Lung (tissue), 12 donors: ENCODE results near the gene GNAO1. TPM values are rescaled to one million over a fixed set of nuclear protein-coding genes. Genes with fewer than 3 reads are reported as not detected.

Source experiments
- ATAC-seq: fragments of 200-7000 bp; cut with Tn5 transposase; one replicate; pipeline ENCODE4 v1.9.1; 2020; ENCODE audit warnings: moderate number of reproducible peaks; ENCODE audit not compliant: insufficient read depth, low FRiP score
- DNase-seq, 3 donors: peaks; one replicate each; pipeline ENCODE4 v3.0.0-alpha.2; 2013 to 2017
- H3K27ac ChIP-seq, 2 donors: one replicate each; pipeline ENCODE4 v1.5.1; 2013; ENCODE audit warnings: mild to moderate bottlenecking in 2 of 2, moderate library complexity in 2 of 2, control low read depth in 1 of 2, inconsistent platforms in 1 of 2, low read depth in 1 of 2, low read length in 1 of 2
- H3K27me3 ChIP-seq, 3 donors: one replicate each; pipeline ENCODE4 v1.5.1; 2013; ENCODE audit warnings: low read length in 2 of 3; ENCODE audit not compliant: control insufficient read depth in 3 of 3, insufficient read depth in 3 of 3
- H3K36me3 ChIP-seq, 4 donors: one replicate each; pipeline ENCODE4 v1.5.1; 2013; ENCODE audit warnings: low read length in 4 of 4, mild to moderate bottlenecking in 1 of 4, moderate library complexity in 1 of 4; ENCODE audit not compliant: control insufficient read depth in 4 of 4, insufficient read depth in 4 of 4
- H3K4me1 ChIP-seq, 5 donors: one replicate each; pipeline ENCODE4 v1.5.1; 2013; ENCODE audit warnings: low read length in 5 of 5, mild to moderate bottlenecking in 2 of 5, moderate library complexity in 1 of 5; ENCODE audit not compliant: control insufficient read depth in 5 of 5, insufficient read depth in 5 of 5
- H3K4me3 ChIP-seq: one replicate; pipeline ENCODE4 v1.5.1; 2013; ENCODE audit warnings: mild to moderate bottlenecking, control low read depth, moderate library complexity
- H3K9ac ChIP-seq, 2 donors: one replicate each; pipeline ENCODE4 v1.5.1; 2013; ENCODE audit warnings: low read length in 2 of 2, control low read depth in 1 of 2; ENCODE audit not compliant: insufficient read depth in 1 of 2
- H3K9me3 ChIP-seq, 4 donors: one replicate each; pipeline ENCODE4 v1.5.1; 2013; ENCODE audit warnings: low read length in 3 of 4, mild to moderate bottlenecking in 1 of 4, moderate library complexity in 1 of 4; ENCODE audit not compliant: control insufficient read depth in 4 of 4, insufficient read depth in 3 of 4
- CTCF ChIP-seq: IDR thresholded peaks from 2 replicates; pipeline ENCODE4 v1.5.1; 2012; ENCODE audit warnings: mild to moderate bottlenecking; ENCODE audit errors: control extremely low read depth, extremely low read depth
- WGBS, 2 donors: extraction: QIAGEN DNeasy Blood & Tissue Kit; methylation state at CpG; one replicate each; pipeline ENCODE4 v1.1.7; 2013; 5-methylcytosine and 5-hydroxymethylcytosine counted together
- polyA plus RNA-seq, 2 donors: library from polyadenylated mRNA; stranded (reverse); fragments of 200-250 nt; gene quantifications; one replicate each; pipeline ENCODE4 v1.2.1, GENCODE V29; 2013
- total RNA-seq, 2 donors: library from RNA; depleted of rRNA in 1 of 2; stranded (reverse); fragments of >200 nt in 1 of 2; gene quantifications; one replicate each; pipeline ENCODE4 v1.2.1, GENCODE V29; 2014 to 2021
- donor health status: control.
- donor health status: control.
- donor health status: Bipolar disorder and iron deficiency.
- donor health status: healthy.
- donor health status: DM: yes; HTN: yes; CAD: no.

The GNAO1 gene
- total and polyA plus RNA-seq, 4 donors, result 0.33 to 5.2 (median 0.76) TPM

GRCh38 chr16:56350491-56351405 lies 159.5 kb downstream of the GNAO1 start:
- Histone ChIP-seq H3K27me3 (peaks cover 0 to 3% (median 0%) of the 10 kb centered on the region in 3 donors), H3K4me3 (no peak overlapping the region), H3K4me1 (peaks cover 0 to 1% (median 0%) of the 10 kb centered on the region in 5 donors), H3K9me3 (no peaks in the 10 kb centered on the region), H3K36me3 (no peaks in the 10 kb centered on the region), H3K9ac (no peak overlapping the region), H3K27ac (no peak overlapping the region)
- TF ChIP-seq CTCF, result no peak
- WGBS, 2 donors, result 89 to 93% methylated on average over 22 of the region's 22 CpGs
- DNase-seq (no peak), ATAC-seq (no peak)

GRCh38 chr16:56351481-56351880 lies 160.2 kb downstream of the GNAO1 start:
- Histone ChIP-seq H3K4me3 (no peak overlapping the region), H3K27ac (no peak overlapping the region), H3K9ac (no peak overlapping the region), H3K27me3 (peaks cover 0 to 3% (median 0%) of the 10 kb centered on the region in 3 donors), H3K4me1 (peaks cover 0 to 8% (median 0%) of the 10 kb centered on the region in 5 donors), H3K9me3 (no peaks in the 10 kb centered on the region), H3K36me3 (no peaks in the 10 kb centered on the region)
- ATAC-seq (no peak), DNase-seq (no peak)
- 92 to 93% methylated on average over 6 of the region's 6 CpGs for WGBS, 2 donors
- no peak for TF ChIP-seq CTCF

GRCh38 chr16:56352351-56353053 lies 161.2 kb downstream of the GNAO1 start:
- 82 to 92% methylated on average over 7 of the region's 7 CpGs for WGBS, 2 donors
- H3K27me3 ChIP-seq, result peaks cover 0 to 6% (median 0%) of the 10 kb centered on the region in 3 donors
- ATAC-seq (no peak), DNase-seq (no peak)
- H3K9ac ChIP-seq, result no peak overlapping the region
- peaks cover 0 to 17% (median 0%) of the 10 kb centered on the region in 5 donors for H3K4me1 ChIP-seq
- TF ChIP-seq CTCF, result no peak
- H3K9me3 ChIP-seq, result no peaks in the 10 kb centered on the region
- H3K4me3 ChIP-seq, result no peak overlapping the region
- H3K36me3 ChIP-seq, result no peaks in the 10 kb centered on the region
- H3K27ac ChIP-seq, result no peak overlapping the region
